ENCODE results near the gene FHAD1. TPM values are rescaled to one million over a fixed set of nuclear protein-coding genes. Genes with fewer than 3 reads are reported as not detected.

The FHAD1 gene
- total and polyA plus RNA-seq, 2 of the 13 experiments (the other 11 are each of a cell fraction or from before 2014, with no cell fraction given), result not detected

- Histone ChIP-seq H4K20me1 (ENCODE audit: insufficient read depth, low read length) (no peaks in the 10 kb centered on the region), H3K27ac (ENCODE audit: extremely low read length, insufficient read depth, low read length) (no peak overlapping the region), H3K79me2 (ENCODE audit: insufficient read depth, low read length) (no peaks in the 10 kb centered on the region), H3K9me3 (ENCODE audit: low read length) (no peaks in the 10 kb centered on the region), H3K4me2 (ENCODE audit: low read depth, low read length) (no peak overlapping the region), H3K4me3 (replicated peaks in 1 of 3; ENCODE audit: insufficient read depth in 1 of 3, low read depth in 2 of 3, low read length in 3 of 3) (no peak overlapping the region), H3K36me3 (replicated peaks in 1 of 2; ENCODE audit: control insufficient read depth in 1 of 2, insufficient read depth in 2 of 2, low read length in 2 of 2) (no peaks in the 10 kb centered on the region), H3K4me1 (ENCODE audit: insufficient read depth, low read length) (peaks cover 30% of the 10 kb centered on the region), H2AFZ (ENCODE audit: low read length) (no peak overlapping the region), H3K9ac (ENCODE audit: insufficient read depth, low read depth, low read length) (no peak overlapping the region), H3K27me3 (ENCODE audit: control insufficient read depth in 1 of 2, insufficient read depth in 2 of 2, low read length in 2 of 2) (peaks cover 5 to 41% of the 10 kb centered on the region in 2 experiments; a peak in 4 of 5 replicates)
- ChIA-PET POLR2A (no interaction called here), CTCF (ENCODE audit: low intra/inter-chr PET ratio, low total read pairs) (no interaction called here)
- FAIRE-seq (no peak), DNase-seq (ENCODE audit: low spot score) (no peak), ATAC-seq (no peak)
- WGBS (ENCODE audit: low lambda C conversion rate), result 53% methylated on average over 5 of the region's 5 CpGs
- TF ChIP-seq CEBPB (IDR thresholded peaks at IDR 0.05; ENCODE audit: borderline replicate concordance, low read depth, low read length) (peak; percentile 41; the same call in 1 of the 2 replicates), ZNF740 (CRISPR knock-in tag; IDR thresholded peaks at IDR 0.05) (no peak)
- no TSS peak for BruUV-seq (replicated peaks)
- in situ Hi-C loops (cut with HindIII; ENCODE audit: extremely low pct_ligation_motif_present, low pct_unique_long_range_greater_than_20kb) (no loop called here), intact Hi-C loops (cut with micrococcal nuclease; ENCODE audit: unreplicated experiment) (no loop called here)
These were observed 30.4 kb downstream of the FHAD1 start for GRCh38 chr1:15277447-15277838.

GRCh38 chr1:15277933-15278332 is 30.9 kb downstream of the FHAD1 start:
- Histone ChIP-seq H3K36me3 (replicated peaks in 1 of 2; ENCODE audit: control insufficient read depth in 1 of 2, insufficient read depth in 2 of 2, low read length in 2 of 2) (no peaks in the 10 kb centered on the region), H3K4me2 (ENCODE audit: low read depth, low read length) (no peak overlapping the region), H3K79me2 (ENCODE audit: insufficient read depth, low read length) (no peaks in the 10 kb centered on the region), H3K27ac (ENCODE audit: extremely low read length, insufficient read depth, low read length) (no peak overlapping the region), H4K20me1 (ENCODE audit: insufficient read depth, low read length) (no peaks in the 10 kb centered on the region), H2AFZ (ENCODE audit: low read length) (no peak overlapping the region), H3K9me3 (ENCODE audit: low read length) (no peaks in the 10 kb centered on the region), H3K27me3 (ENCODE audit: control insufficient read depth in 1 of 2, insufficient read depth in 2 of 2, low read length in 2 of 2) (peaks cover 5 to 42% of the 10 kb centered on the region in 2 experiments; a peak in 4 of 5 replicates), H3K4me3 (replicated peaks in 1 of 3; ENCODE audit: insufficient read depth in 1 of 3, low read depth in 2 of 3, low read length in 3 of 3) (no peak overlapping the region), H3K9ac (ENCODE audit: insufficient read depth, low read depth, low read length) (no peak overlapping the region), H3K4me1 (ENCODE audit: insufficient read depth, low read length) (peaks cover 25% of the 10 kb centered on the region)
- FAIRE-seq (no peak), ATAC-seq (no peak), DNase-seq (ENCODE audit: low spot score) (no peak)
- ChIA-PET CTCF (ENCODE audit: low intra/inter-chr PET ratio, low total read pairs) (no interaction called here), POLR2A (no interaction called here)
- no TSS peak for BruUV-seq (replicated peaks)
- intact Hi-C loops (cut with micrococcal nuclease; ENCODE audit: unreplicated experiment), result no loop called here
- TF ChIP-seq NPAS2 (CRISPR knock-in tag; IDR thresholded peaks at IDR 0.05; ENCODE audit: borderline replicate concordance) (no peak), ZBTB40 (IDR thresholded peaks at IDR 0.05) (peak; percentile 60), ZBTB40 (CRISPR knock-in tag; IDR thresholded peaks at IDR 0.05) (peak; percentile 97)
- in situ Hi-C loops (cut with HindIII; ENCODE audit: extremely low pct_ligation_motif_present, low pct_unique_long_range_greater_than_20kb), result no loop called here
- 58% methylated on average over 4 of the region's 4 CpGs for WGBS (ENCODE audit: low lambda C conversion rate)

Measured in HepG2 (cell line).